Measurements from ENCODE around the gene POU6F2.

GRCh38 chr7:38929460-38930171 lies 48.1 kb upstream of the POU6F2 start:
- no peak for TF ChIP-seq CTCF (IDR thresholded peaks at IDR 0.05)
- TF ChIP-seq POLR2AphosphoS5 (IDR thresholded peaks at IDR 0.05; ENCODE audit: low read depth, low read length): no peak
- no peak for TF ChIP-seq TCF7L2 (IDR thresholded peaks at IDR 0.05; ENCODE audit: low read depth, low read length)
- no peak for TF ChIP-seq REST (IDR thresholded peaks at IDR 0.05; ENCODE audit: insufficient read depth in 1 of 2, low read depth in 2 of 2, low read length in 1 of 2)
- no peak for TF ChIP-seq SIN3A (IDR thresholded peaks at IDR 0.05; ENCODE audit: borderline replicate concordance, insufficient read depth, low read depth, low read length)
